Transverse colon (tissue), 4 donors: ENCODE data around the gene REST. TPM values are rescaled to one million over a fixed set of nuclear protein-coding genes. Genes with fewer than 3 reads are reported as not detected.
"Not testable (repeated sequence)": the region's sequence is repeated elsewhere in the genome, so short reads cannot be mapped to it uniquely, and the experiment has no call there.

Experiments used
- DNase-seq: peaks from one replicate; pipeline ENCODE4 v3.0.0-alpha.2; 2019
- H3K27ac ChIP-seq, 4 donors: fragments of 200-600 bp; sonication (generic); 2 replicates each; pipeline ENCODE4 v1.5.1; 2016 to 2018; ENCODE audit warnings: inconsistent platforms in 4 of 4
- H3K27me3 ChIP-seq: fragments of 200-600 bp; sonication (generic); 2 replicates; pipeline ENCODE4 v1.5.1; 2017; ENCODE audit warnings: inconsistent platforms
- H3K36me3 ChIP-seq, 4 donors: fragments of 200-600 bp; sonication (generic); 2 replicates each; pipeline ENCODE4 v1.5.1; 2017 to 2019; ENCODE audit warnings: inconsistent platforms in 4 of 4
- H3K4me1 ChIP-seq, 4 donors: fragments of 200-600 bp; sonication (generic); 2 replicates each; pipeline ENCODE4 v1.5.1; 2017 to 2020; ENCODE audit warnings: inconsistent platforms in 4 of 4
- H3K4me3 ChIP-seq, 4 donors: fragments of 200-600 bp; sonication (generic); 1 replicate in 1 of 4; 2 replicates in 3 of 4; pipeline versions ENCODE4 v1.5.1 to v1.6.1; 2017 to 2019; ENCODE audit warnings: inconsistent platforms in 4 of 4
- H3K9me3 ChIP-seq, 2 donors: fragments of 200-600 bp; sonication (generic); 2 replicates each; pipeline ENCODE4 v1.5.1; 2017 to 2019; ENCODE audit warnings: inconsistent platforms in 2 of 2
- CTCF ChIP-seq, 5 experiments: fragments of 200-600 bp in 3 of 5; fragments of 450-650 bp in 2 of 5; sonication (generic) in 3 of 5; IDR thresholded peaks; 1 replicate in 2 of 5; 2 replicates in 3 of 5; pipeline ENCODE4 v1.5.1; 2016 to 2017; ENCODE audit warnings: antibody characterized with exemption in 5 of 5, inconsistent platforms in 3 of 5, mild to moderate bottlenecking in 2 of 5, moderate library complexity in 1 of 5
- EP300 ChIP-seq: sonication (generic); formaldehyde crosslinking; IDR thresholded peaks from one replicate; pipeline ENCODE4 v1.6.1; 2017; ENCODE audit warnings: antibody characterized with exemption, low read depth
- POLR2A ChIP-seq: fragments of 450-650 bp; IDR thresholded peaks from one replicate; pipeline ENCODE4 v1.6.1; 2016; ENCODE audit warnings: antibody characterized with exemption, mild to moderate bottlenecking, moderate library complexity
- POLR2AphosphoS5 ChIP-seq, 3 donors: sonication (generic); formaldehyde crosslinking; IDR thresholded peaks; one replicate each; pipeline ENCODE4 v1.6.1; 2016; ENCODE audit warnings: antibody characterized with exemption in 3 of 3
- WGBS, 2 donors: methylation state at CpG; one replicate each; pipeline ENCODE4 v1.1.5; 2018; ENCODE audit warnings: low coverage in 1 of 2; 5-methylcytosine and 5-hydroxymethylcytosine counted together
- in situ Hi-C, 4 donors: fragments of 200-750 bp; cut with MboI; loops; one replicate each; pipeline versions ENCODE4 v1.15.0 to v1.15.1; 2017; ENCODE audit warnings: low sequenced_read_pairs in 3 of 4, low pct_ligation_motif_present in 1 of 4, low pct_unique_long_range_greater_than_20kb in 1 of 4
- intact Hi-C: fragments of 100-400 bp; cut with DNase I; formaldehyde crosslinking; loops from one replicate; pipeline ENCODE4 v1.15.1; 2023; ENCODE audit warnings: low total_unique reads
- total RNA-seq, 4 donors: library from RNA; depleted of rRNA; stranded (reverse); fragments of >200 nt; gene quantifications; one replicate each; pipeline ENCODE4 v1.1.0, GENCODE V29; 2016

The REST gene
- total RNA-seq, 4 donors from 2014 or later = 18.7 to 47.8 (median 27.1) TPM

GRCh38 chr4:56914336-56914735, 6.6 kb downstream of the REST start:
- intact Hi-C loops (no loop called here), in situ Hi-C loops (no loop called here)
- no peak for TF ChIP-seq EP300
- no peak for TF ChIP-seq CTCF (IDR thresholded peaks at IDR 0.05)
- TF ChIP-seq POLR2AphosphoS5 (IDR thresholded peaks at IDR 0.05) = no peak
- TF ChIP-seq POLR2A = no peak
- no peak for DNase-seq
- WGBS, 2 donors = 70 to 76% methylated on average over 3 of the region's 3 CpGs
- Histone ChIP-seq H3K36me3 (no peaks in the 10 kb centered on the region), H3K4me3 (no peak overlapping the region), H3K27ac (no peak overlapping the region), H3K27me3 (no peaks in the 10 kb centered on the region), H3K4me1 (peaks cover 10 to 49% (median 19%) of the 10 kb centered on the region in 4 donors), H3K9me3 (no peaks in the 10 kb centered on the region)

GRCh38 chr4:56914977-56915376, 7.3 kb downstream of the REST start:
- DNase-seq, intact Hi-C loops, H3K27ac ChIP-seq, H3K4me3 ChIP-seq, H3K9me3 ChIP-seq, H3K27me3 ChIP-seq, H3K36me3 ChIP-seq, in situ Hi-C loops: not testable (repeated sequence)
- H3K4me1 ChIP-seq = peaks cover 6 to 44% (median 16%) of the 10 kb centered on the region in 4 donors
- 96% methylated on average over 4 to 12 of the region's 12 CpGs for WGBS, 2 donors

- 90 to 95% methylated on average over 2 of the region's 2 CpGs for WGBS, 2 donors
These were observed 19.5 kb downstream of the REST start for GRCh38 chr4:56927196-56927595.

GRCh38 chr4:56930638-56931037, 22.9 kb downstream of the REST start:
- TF ChIP-seq EP300 = no peak
- Histone ChIP-seq H3K4me1 (no peaks in the 10 kb centered on the region), H3K36me3 (peaks cover 0 to 48% (median 14%) of the 10 kb centered on the region in 4 donors), H3K9me3 (no peaks in the 10 kb centered on the region), H3K27me3 (no peaks in the 10 kb centered on the region), H3K27ac (no peak overlapping the region), H3K4me3 (no peak overlapping the region)
- 86% methylated on average over 5 of the region's 7 CpGs; no CpG with 5 or more reads in 1 of the 2 donors for WGBS, 2 donors
- in situ Hi-C loops (no loop called here), intact Hi-C loops (no loop called here)
- no peak for DNase-seq

More at GRCh38 chr4:56927196-56927595, 19.5 kb downstream of the REST start:
- DNase-seq = no peak
- H3K4me3 ChIP-seq = no peak overlapping the region
- no peaks in the 10 kb centered on the region for H3K4me1 ChIP-seq
- TF ChIP-seq EP300 (no peak), POLR2AphosphoS5 (IDR thresholded peaks at IDR 0.05) (no peak), CTCF (IDR thresholded peaks at IDR 0.05) (no peak), POLR2A (no peak)
- in situ Hi-C loops (no loop called here), intact Hi-C loops (no loop called here)
- H3K27ac ChIP-seq = no peak overlapping the region
- H3K27me3 ChIP-seq = no peaks in the 10 kb centered on the region
- H3K36me3 ChIP-seq = peaks cover 0 to 70% (median 21%) of the 10 kb centered on the region in 4 donors
- no peaks in the 10 kb centered on the region for H3K9me3 ChIP-seq

- H3K4me1 ChIP-seq = no peaks in the 10 kb centered on the region
- H3K27ac ChIP-seq = no peak overlapping the region
- H3K27me3 ChIP-seq = no peaks in the 10 kb centered on the region
- no peak for DNase-seq
- no peak overlapping the region for H3K4me3 ChIP-seq
- intact Hi-C loops = no loop called here
- H3K36me3 ChIP-seq = peaks cover 0 to 35% (median 9%) of the 10 kb centered on the region in 4 donors
- in situ Hi-C loops = no loop called here
- WGBS, 2 donors = 60 to 88% methylated on average over 1 to 4 of the region's 4 CpGs
- TF ChIP-seq CTCF (IDR thresholded peaks at IDR 0.05) = no peak
- no peak for TF ChIP-seq POLR2AphosphoS5 (IDR thresholded peaks at IDR 0.05)
- TF ChIP-seq POLR2A = no peak
- no peak for TF ChIP-seq EP300
- H3K9me3 ChIP-seq = no peaks in the 10 kb centered on the region
These were observed 24.2 kb downstream of the REST start for GRCh38 chr4:56931924-56932323.
